GM23338 (cell line): ENCODE data around the gene POMP. TPM values are rescaled to one million over a fixed set of nuclear protein-coding genes. Genes with fewer than 3 reads are reported as not detected.

ENCODE experiments used
- ATAC-seq: fragments of 200-7000 bp; cut with Tn5 transposase; 3 replicates; pipeline ENCODE4 v1.9.1; 2020
- DNase-seq: peaks from one replicate; pipeline ENCODE4 v3.0.0-alpha.2; 2015; ENCODE audit warnings: low spot score
- H2AFZ ChIP-seq: fragments of 200-600 bp; sonication (generic); 2 replicates; pipeline ENCODE4 v1.8.0; 2016; ENCODE audit warnings: antibody characterized with exemption, mild to moderate bottlenecking, moderate library complexity
- H3F3A ChIP-seq: fragments of 200-600 bp; sonication (generic); replicated peaks from 2 replicates; pipeline ENCODE4 v1.8.0; 2017; ENCODE audit warnings: antibody characterized with exemption, mixed run types, low read depth
- H3K27ac ChIP-seq: fragments of 200-600 bp; sonication (generic); 2 replicates; pipeline ENCODE4 v1.6.1; 2016; ENCODE audit warnings: low read depth
- H3K27me3 ChIP-seq: fragments of 200-600 bp; sonication (generic); 2 replicates; pipeline ENCODE4 v1.8.0; 2016; ENCODE audit warnings: mild to moderate bottlenecking, mixed run types, moderate library complexity; ENCODE audit not compliant: insufficient read depth
- H3K36me3 ChIP-seq: fragments of 200-600 bp; sonication (generic); 2 replicates; pipeline ENCODE4 v1.8.0; 2016; ENCODE audit warnings: mild to moderate bottlenecking; ENCODE audit not compliant: insufficient read depth
- H3K4me1 ChIP-seq: fragments of 200-600 bp; sonication (generic); 2 replicates; pipeline ENCODE4 v1.8.0; 2016; ENCODE audit warnings: mild to moderate bottlenecking, moderate library complexity; ENCODE audit not compliant: insufficient read depth
- H3K4me2 ChIP-seq: fragments of 200-600 bp; sonication (generic); 2 replicates; pipeline ENCODE4 v1.7.1; 2017; ENCODE audit warnings: mixed run types
- H3K4me3 ChIP-seq: fragments of 200-600 bp; sonication (generic); 2 replicates; pipeline ENCODE4 v1.6.1; 2016; ENCODE audit warnings: mixed run types
- H3K79me2 ChIP-seq: fragments of 200-600 bp; sonication (generic); replicated peaks from 2 replicates; pipeline ENCODE4 v1.8.0; 2017; ENCODE audit warnings: mild to moderate bottlenecking; ENCODE audit not compliant: insufficient read depth
- H3K9me2 ChIP-seq: fragments of 200-600 bp; sonication (generic); 2 replicates; pipeline ENCODE4 v1.8.0; 2017; ENCODE audit not compliant: insufficient read depth
- H4K20me1 ChIP-seq: fragments of 200-600 bp; sonication (generic); replicated peaks from 2 replicates; pipeline ENCODE4 v1.8.0; 2017; ENCODE audit warnings: mild to moderate bottlenecking; ENCODE audit not compliant: insufficient read depth
- H3K27ac Mint-ChIP-seq: 2 replicates; pipeline ENCODE4 v1.8.0; 2020; ENCODE audit warnings: inconsistent platforms, mild to moderate bottlenecking, moderate library complexity, mixed read lengths
- H3K27me3 Mint-ChIP-seq: 3 replicates; pipeline ENCODE4 v1.8.0; 2022; ENCODE audit warnings: low read depth, mild to moderate bottlenecking, moderate library complexity, mixed read lengths, inconsistent platforms; ENCODE audit not compliant: insufficient read depth, poor library complexity
- H3K36me3 Mint-ChIP-seq: 3 replicates; pipeline ENCODE4 v1.8.0; 2021; ENCODE audit warnings: low read depth, mild to moderate bottlenecking, inconsistent platforms, moderate library complexity, mixed read lengths
- H3K4me1 Mint-ChIP-seq: 3 replicates; pipeline ENCODE4 v1.8.0; 2020; ENCODE audit warnings: mild to moderate bottlenecking, inconsistent platforms, mixed read lengths
- H3K4me3 Mint-ChIP-seq: 3 replicates; pipeline ENCODE4 v1.8.0; 2021; ENCODE audit warnings: moderate library complexity, mild to moderate bottlenecking, inconsistent platforms, mixed read lengths
- H3K9me3 Mint-ChIP-seq: 3 replicates; pipeline ENCODE4 v1.8.0; 2020; ENCODE audit warnings: moderate library complexity, mild to moderate bottlenecking, inconsistent platforms, mixed read lengths
- JUNB ChIP-seq: IDR thresholded peaks from one replicate; pipeline ENCODE4 v1.6.1; 2016; ENCODE audit warnings: antibody characterized with exemption; ENCODE audit not compliant: unreplicated experiment
- NANOG ChIP-seq: IDR thresholded peaks from 2 replicates; pipeline ENCODE4 v1.6.1; 2016; ENCODE audit warnings: antibody characterized with exemption, borderline replicate concordance
- ZNF114 ChIP-seq: fragments of 250-450 bp; sonication (Bioruptor Pico); IDR thresholded peaks from 2 replicates; pipeline ENCODE4 v1.5.0; 2020; ENCODE audit warnings: mild to moderate bottlenecking, moderate library complexity
- ZNF331 ChIP-seq: fragments of 250-450 bp; sonication (Bioruptor Pico); IDR thresholded peaks from 2 replicates; pipeline ENCODE4 v1.5.0; 2020; ENCODE audit warnings: low read depth, mild to moderate bottlenecking, moderate library complexity
- polyA plus RNA-seq: library from polyadenylated mRNA; unstranded; fragments of >200 nt; fragmentation: Nextera tagmentation; extraction: Ambion mirVana; gene quantifications from 2 replicates; pipeline ENCODE4 v1.2.1, GENCODE V29; 2016
- total RNA-seq: library from RNA; depleted of rRNA; stranded (reverse); fragments of >200 nt; shearing (Covaris generic); gene quantifications from 2 replicates; pipeline ENCODE4 v1.2.3, GENCODE V29; 2014
- TF ChIP-seq, protein P1 (sequence below): IDR thresholded peaks from 2 replicates; pipeline ENCODE4 v1.6.1; 2016; ENCODE audit warnings: antibody characterized with exemption
- TF ChIP-seq, protein P2 (sequence below): fragments of 250-450 bp; sonication (Bioruptor Pico); IDR thresholded peaks from 2 replicates; pipeline ENCODE4 v1.5.0; 2020; ENCODE audit warnings: mild to moderate bottlenecking, moderate library complexity

POMP gene
- total and polyA plus RNA-seq, 2 experiments from 2014 or later: 95.9 to 446 TPM

- H2AFZ ChIP-seq: no peak overlapping the region
- no peak for ATAC-seq
- TF ChIP-seq, protein P1, sequence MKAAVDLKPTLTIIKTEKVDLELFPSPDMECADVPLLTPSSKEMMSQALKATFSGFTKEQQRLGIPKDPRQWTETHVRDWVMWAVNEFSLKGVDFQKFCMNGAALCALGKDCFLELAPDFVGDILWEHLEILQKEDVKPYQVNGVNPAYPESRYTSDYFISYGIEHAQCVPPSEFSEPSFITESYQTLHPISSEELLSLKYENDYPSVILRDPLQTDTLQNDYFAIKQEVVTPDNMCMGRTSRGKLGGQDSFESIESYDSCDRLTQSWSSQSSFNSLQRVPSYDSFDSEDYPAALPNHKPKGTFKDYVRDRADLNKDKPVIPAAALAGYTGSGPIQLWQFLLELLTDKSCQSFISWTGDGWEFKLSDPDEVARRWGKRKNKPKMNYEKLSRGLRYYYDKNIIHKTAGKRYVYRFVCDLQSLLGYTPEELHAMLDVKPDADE: no peak
- TF ChIP-seq NANOG (no peak), ZNF114 (CRISPR knock-in tag) (no peak), ZNF331 (CRISPR knock-in tag) (no peak), JUNB (no peak)
- TF ChIP-seq, protein P2, sequence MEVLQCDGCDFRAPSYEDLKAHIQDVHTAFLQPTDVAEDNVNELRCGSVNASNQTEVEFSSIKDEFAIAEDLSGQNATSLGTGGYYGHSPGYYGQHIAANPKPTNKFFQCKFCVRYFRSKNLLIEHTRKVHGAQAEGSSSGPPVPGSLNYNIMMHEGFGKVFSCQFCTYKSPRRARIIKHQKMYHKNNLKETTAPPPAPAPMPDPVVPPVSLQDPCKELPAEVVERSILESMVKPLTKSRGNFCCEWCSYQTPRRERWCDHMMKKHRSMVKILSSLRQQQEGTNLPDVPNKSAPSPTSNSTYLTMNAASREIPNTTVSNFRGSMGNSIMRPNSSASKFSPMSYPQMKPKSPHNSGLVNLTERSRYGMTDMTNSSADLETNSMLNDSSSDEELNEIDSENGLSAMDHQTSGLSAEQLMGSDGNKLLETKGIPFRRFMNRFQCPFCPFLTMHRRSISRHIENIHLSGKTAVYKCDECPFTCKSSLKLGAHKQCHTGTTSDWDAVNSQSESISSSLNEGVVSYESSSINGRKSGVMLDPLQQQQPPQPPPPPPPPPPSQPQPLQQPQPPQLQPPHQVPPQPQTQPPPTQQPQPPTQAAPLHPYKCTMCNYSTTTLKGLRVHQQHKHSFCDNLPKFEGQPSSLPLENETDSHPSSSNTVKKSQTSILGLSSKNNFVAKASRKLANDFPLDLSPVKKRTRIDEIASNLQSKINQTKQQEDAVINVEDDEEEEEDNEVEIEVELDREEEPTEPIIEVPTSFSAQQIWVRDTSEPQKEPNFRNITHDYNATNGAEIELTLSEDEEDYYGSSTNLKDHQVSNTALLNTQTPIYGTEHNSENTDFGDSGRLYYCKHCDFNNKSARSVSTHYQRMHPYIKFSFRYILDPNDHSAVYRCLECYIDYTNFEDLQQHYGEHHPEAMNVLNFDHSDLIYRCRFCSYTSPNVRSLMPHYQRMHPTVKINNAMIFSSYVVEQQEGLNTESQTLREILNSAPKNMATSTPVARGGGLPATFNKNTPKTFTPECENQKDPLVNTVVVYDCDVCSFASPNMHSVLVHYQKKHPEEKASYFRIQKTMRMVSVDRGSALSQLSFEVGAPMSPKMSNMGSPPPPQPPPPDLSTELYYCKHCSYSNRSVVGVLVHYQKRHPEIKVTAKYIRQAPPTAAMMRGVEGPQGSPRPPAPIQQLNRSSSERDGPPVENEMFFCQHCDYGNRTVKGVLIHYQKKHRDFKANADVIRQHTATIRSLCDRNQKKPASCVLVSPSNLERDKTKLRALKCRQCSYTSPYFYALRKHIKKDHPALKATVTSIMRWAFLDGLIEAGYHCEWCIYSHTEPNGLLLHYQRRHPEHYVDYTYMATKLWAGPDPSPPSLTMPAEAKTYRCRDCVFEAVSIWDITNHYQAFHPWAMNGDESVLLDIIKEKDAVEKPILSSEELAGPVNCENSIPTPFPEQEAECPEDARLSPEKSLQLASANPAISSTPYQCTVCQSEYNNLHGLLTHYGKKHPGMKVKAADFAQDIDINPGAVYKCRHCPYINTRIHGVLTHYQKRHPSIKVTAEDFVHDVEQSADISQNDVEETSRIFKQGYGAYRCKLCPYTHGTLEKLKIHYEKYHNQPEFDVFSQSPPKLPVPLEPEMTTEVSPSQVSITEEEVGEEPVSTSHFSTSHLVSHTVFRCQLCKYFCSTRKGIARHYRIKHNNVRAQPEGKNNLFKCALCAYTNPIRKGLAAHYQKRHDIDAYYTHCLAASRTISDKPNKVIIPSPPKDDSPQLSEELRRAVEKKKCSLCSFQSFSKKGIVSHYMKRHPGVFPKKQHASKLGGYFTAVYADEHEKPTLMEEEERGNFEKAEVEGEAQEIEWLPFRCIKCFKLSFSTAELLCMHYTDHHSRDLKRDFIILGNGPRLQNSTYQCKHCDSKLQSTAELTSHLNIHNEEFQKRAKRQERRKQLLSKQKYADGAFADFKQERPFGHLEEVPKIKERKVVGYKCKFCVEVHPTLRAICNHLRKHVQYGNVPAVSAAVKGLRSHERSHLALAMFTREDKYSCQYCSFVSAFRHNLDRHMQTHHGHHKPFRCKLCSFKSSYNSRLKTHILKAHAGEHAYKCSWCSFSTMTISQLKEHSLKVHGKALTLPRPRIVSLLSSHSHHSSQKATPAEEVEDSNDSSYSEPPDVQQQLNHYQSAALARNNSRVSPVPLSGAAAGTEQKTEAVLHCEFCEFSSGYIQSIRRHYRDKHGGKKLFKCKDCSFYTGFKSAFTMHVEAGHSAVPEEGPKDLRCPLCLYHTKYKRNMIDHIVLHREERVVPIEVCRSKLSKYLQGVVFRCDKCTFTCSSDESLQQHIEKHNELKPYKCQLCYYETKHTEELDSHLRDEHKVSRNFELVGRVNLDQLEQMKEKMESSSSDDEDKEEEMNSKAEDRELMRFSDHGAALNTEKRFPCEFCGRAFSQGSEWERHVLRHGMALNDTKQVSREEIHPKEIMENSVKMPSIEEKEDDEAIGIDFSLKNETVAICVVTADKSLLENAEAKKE (CRISPR knock-in tag): no peak
These were observed 49.0 kb upstream of the POMP start for GRCh38 chr13:28609926-28610325.

More at GRCh38 chr13:28609926-28610325, 49.0 kb upstream of the POMP start:
- no peaks in the 10 kb centered on the region for H3K4me1 ChIP-seq
- no peak overlapping the region for H3K4me3 ChIP-seq
- no peak overlapping the region for H3K27ac Mint-ChIP-seq
- H3K27me3 Mint-ChIP-seq: no peaks in the 10 kb centered on the region
- H3K27me3 ChIP-seq: no peaks in the 10 kb centered on the region
- H3K79me2 ChIP-seq: no peaks in the 10 kb centered on the region
- H3K9me2 ChIP-seq: peaks cover 8% of the 10 kb centered on the region; the same call in 1 of the 2 replicates
- H3F3A ChIP-seq: no peaks in the 10 kb centered on the region
- H3K27ac ChIP-seq: no peak overlapping the region
- H3K36me3 Mint-ChIP-seq: no peaks in the 10 kb centered on the region
- DNase-seq: no peak
- H3K4me3 Mint-ChIP-seq: no peak overlapping the region
- H3K4me1 Mint-ChIP-seq: no peaks in the 10 kb centered on the region
- H3K9me3 Mint-ChIP-seq: no peaks in the 10 kb centered on the region
- H3K4me2 ChIP-seq: no peak overlapping the region
- no peaks in the 10 kb centered on the region for H3K36me3 ChIP-seq
- no peaks in the 10 kb centered on the region for H4K20me1 ChIP-seq
